ENCODE measurements around the gene IGF1R.

DNA sequence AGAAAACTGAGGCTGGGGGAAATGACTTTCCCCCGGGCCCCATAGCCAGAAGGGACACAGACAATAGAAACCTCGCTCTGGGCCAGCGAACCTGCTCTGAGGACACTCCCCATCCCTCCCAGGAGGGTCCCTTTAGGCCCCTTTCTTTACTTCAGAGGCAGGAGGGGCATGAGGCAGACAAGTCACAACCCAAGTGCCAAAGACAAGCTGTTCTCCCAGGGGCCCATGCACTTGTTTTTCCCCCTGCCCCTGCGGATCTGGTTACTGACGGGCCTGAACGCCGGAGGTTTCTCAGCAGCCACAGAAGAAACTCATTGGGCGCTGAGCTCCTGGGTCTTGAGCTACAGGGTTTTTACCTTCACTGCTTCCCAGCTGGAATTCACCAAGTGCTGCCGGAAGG, 349.4 kb downstream of the IGF1R start:
- TF ChIP-seq RAD21 (IDR thresholded peaks at IDR 0.05; ENCODE audit: low read depth) (no peak), POLR2AphosphoS5 (IDR thresholded peaks at IDR 0.05; ENCODE audit: low read depth, low read length) (no peak), POLR2A (IDR thresholded peaks at IDR 0.05; ENCODE audit: borderline replicate concordance, extremely low read depth, insufficient read depth, insufficient read length) (no peak), EZH2 (IDR thresholded peaks at IDR 0.05) (no peak), REST (IDR thresholded peaks at IDR 0.05; ENCODE audit: low read depth) (no peak), EGR1 (IDR thresholded peaks at IDR 0.05; ENCODE audit: low read depth) (no peak)
- TF ChIP-seq, protein P1, sequence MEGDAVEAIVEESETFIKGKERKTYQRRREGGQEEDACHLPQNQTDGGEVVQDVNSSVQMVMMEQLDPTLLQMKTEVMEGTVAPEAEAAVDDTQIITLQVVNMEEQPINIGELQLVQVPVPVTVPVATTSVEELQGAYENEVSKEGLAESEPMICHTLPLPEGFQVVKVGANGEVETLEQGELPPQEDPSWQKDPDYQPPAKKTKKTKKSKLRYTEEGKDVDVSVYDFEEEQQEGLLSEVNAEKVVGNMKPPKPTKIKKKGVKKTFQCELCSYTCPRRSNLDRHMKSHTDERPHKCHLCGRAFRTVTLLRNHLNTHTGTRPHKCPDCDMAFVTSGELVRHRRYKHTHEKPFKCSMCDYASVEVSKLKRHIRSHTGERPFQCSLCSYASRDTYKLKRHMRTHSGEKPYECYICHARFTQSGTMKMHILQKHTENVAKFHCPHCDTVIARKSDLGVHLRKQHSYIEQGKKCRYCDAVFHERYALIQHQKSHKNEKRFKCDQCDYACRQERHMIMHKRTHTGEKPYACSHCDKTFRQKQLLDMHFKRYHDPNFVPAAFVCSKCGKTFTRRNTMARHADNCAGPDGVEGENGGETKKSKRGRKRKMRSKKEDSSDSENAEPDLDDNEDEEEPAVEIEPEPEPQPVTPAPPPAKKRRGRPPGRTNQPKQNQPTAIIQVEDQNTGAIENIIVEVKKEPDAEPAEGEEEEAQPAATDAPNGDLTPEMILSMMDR (IDR thresholded peaks at IDR 0.05 in 2 of 3, conservative IDR thresholded peaks at IDR 0.05 in 1 of 3; ENCODE audit: borderline replicate concordance in 1 of 3, insufficient read depth in 1 of 3, low read depth in 2 of 3, low read length in 2 of 3): no peak
